Neural cell (in vitro differentiated cells): ENCODE measurements around the gene SS18L1. TPM values are rescaled to one million over a fixed set of nuclear protein-coding genes. Genes with fewer than 3 reads are reported as not detected.

Experiments used
- H2AFZ ChIP-seq: fragments of 200-600, 300-800 bp; sonication (generic), shearing (Covaris generic); 2 replicates; pipeline ENCODE4 v1.6.0; 2014; ENCODE audit warnings: low read depth, mild to moderate bottlenecking, antibody characterized with exemption, low read length, moderate library complexity
- H3F3A ChIP-seq: fragments of 200-600 bp; shearing (Covaris generic); 2 replicates; pipeline ENCODE4 v1.6.1; 2016; ENCODE audit warnings: mild to moderate bottlenecking, moderate library complexity, mixed read lengths, antibody characterized with exemption, low read length; ENCODE audit not compliant: insufficient read depth, poor library complexity, severe bottlenecking
- H3K27ac ChIP-seq: fragments of 200-600, 300-800 bp; sonication (generic), shearing (Covaris generic); 2 replicates; pipeline ENCODE4 v1.5.1; 2014; ENCODE audit warnings: mild to moderate bottlenecking, low read length, moderate library complexity
- H3K27me3 ChIP-seq: fragments of 300-800, 200-600 bp; sonication (generic), shearing (Covaris generic); 2 replicates; pipeline ENCODE4 v1.6.0; 2014; ENCODE audit warnings: mild to moderate bottlenecking, low read depth, low read length, moderate library complexity; ENCODE audit not compliant: insufficient read depth
- H3K36me3 ChIP-seq: fragments of 300-800, 200-600 bp; sonication (generic), shearing (Covaris generic); 2 replicates; pipeline ENCODE4 v1.5.1; 2014; ENCODE audit warnings: mild to moderate bottlenecking, antibody characterized with exemption, low read length, moderate library complexity; ENCODE audit not compliant: insufficient read depth
- H3K4me2 ChIP-seq: fragments of 300-800, 200-600 bp; sonication (generic), shearing (Covaris generic); 2 replicates; pipeline ENCODE4 v1.6.0; 2014; ENCODE audit warnings: mild to moderate bottlenecking, low read length
- H3K4me3 ChIP-seq: fragments of 300-800, 200-600 bp; sonication (generic), shearing (Covaris generic); 2 replicates; pipeline ENCODE4 v1.5.1; 2014; ENCODE audit warnings: mild to moderate bottlenecking, low read length, moderate library complexity
- H3K79me2 ChIP-seq: fragments of 200-600 bp; shearing (Covaris generic); replicated peaks from 2 replicates; pipeline ENCODE4 v1.6.0; 2014; ENCODE audit warnings: mild to moderate bottlenecking, low read length, moderate library complexity; ENCODE audit not compliant: insufficient read depth
- H3K9ac ChIP-seq: fragments of 300-800, 200-600 bp; sonication (generic), shearing (Covaris generic); 2 replicates; pipeline ENCODE4 v1.6.1; 2016; ENCODE audit warnings: mild to moderate bottlenecking, low read length, mixed read lengths
- H3K9me2 ChIP-seq: fragments of 200-600 bp; shearing (Covaris generic); 2 replicates; pipeline ENCODE4 v1.6.1; 2016; ENCODE audit warnings: mild to moderate bottlenecking, low read length, mixed read lengths; ENCODE audit not compliant: insufficient read depth
- H3K9me3 ChIP-seq: fragments of 200-600, 300-800 bp; sonication (generic), shearing (Covaris generic); 2 replicates; pipeline ENCODE4 v1.6.1; 2016; ENCODE audit warnings: mild to moderate bottlenecking, mixed run types, low read length, moderate library complexity, mixed read lengths
- H4K20me1 ChIP-seq: fragments of 200-600 bp; shearing (Covaris generic); 2 replicates; pipeline ENCODE4 v1.6.1; 2016; ENCODE audit warnings: mild to moderate bottlenecking, mixed run types; ENCODE audit not compliant: insufficient read depth
- CTCF ChIP-seq: fragments of 450-650 bp; IDR thresholded peaks from 2 replicates; pipeline ENCODE4 v1.5.1; 2014; ENCODE audit warnings: antibody characterized with exemption, mild to moderate bottlenecking, moderate library complexity; ENCODE audit not compliant: poor library complexity, severe bottlenecking
- EP300 ChIP-seq: fragments of 450-650 bp; conservative IDR thresholded peaks from 2 replicates; pipeline ENCODE4 v1.6.1; 2014; ENCODE audit warnings: antibody characterized with exemption, mild to moderate bottlenecking, moderate library complexity; ENCODE audit not compliant: poor library complexity, severe bottlenecking
- EZH2 ChIP-seq: fragments of 200-600, 300-800 bp; shearing (Covaris generic), sonication (generic); IDR thresholded peaks from 2 replicates; pipeline ENCODE4 v1.6.1; 2014; ENCODE audit warnings: antibody characterized with exemption, low read length, borderline replicate concordance, mild to moderate bottlenecking; ENCODE audit not compliant: insufficient read depth, poor library complexity, severe bottlenecking
- MXI1 ChIP-seq: fragments of 450-650 bp; conservative IDR thresholded peaks from 2 replicates; pipeline ENCODE4 v1.6.1; 2014; ENCODE audit warnings: antibody characterized with exemption, mild to moderate bottlenecking; ENCODE audit not compliant: poor library complexity, severe bottlenecking
- POLR2AphosphoS5 ChIP-seq: IDR thresholded peaks from 2 replicates; pipeline ENCODE4 v1.6.1; 2012
- RAD21 ChIP-seq: fragments of 450-650 bp; conservative IDR thresholded peaks from 2 replicates; pipeline ENCODE4 v1.6.1; 2014; ENCODE audit warnings: antibody characterized with exemption, mild to moderate bottlenecking, moderate library complexity
- SMC3 ChIP-seq: fragments of 450-650 bp; conservative IDR thresholded peaks from 2 replicates; pipeline ENCODE4 v1.6.1; 2014; ENCODE audit warnings: antibody characterized with exemption, mild to moderate bottlenecking, moderate library complexity; ENCODE audit not compliant: poor library complexity
- TAF1 ChIP-seq: IDR thresholded peaks from 2 replicates; pipeline ENCODE4 v1.6.1; 2012; ENCODE audit warnings: low read depth
- polyA plus RNA-seq: library from polyadenylated mRNA; depleted of rRNA; stranded (reverse); fragments of >200 nt; gene quantifications from 2 replicates; pipeline ENCODE4 v1.2.3, GENCODE V29; 2014
- TF ChIP-seq, protein P1 (sequence below): IDR thresholded peaks from 2 replicates; pipeline ENCODE4 v1.6.1; 2012; ENCODE audit warnings: borderline replicate concordance

Gene SS18L1
- polyA plus RNA-seq, 1 donor from 2014 or later: 117 TPM

GRCh38 chr20:62201173-62202082, 57.9 kb downstream of the SS18L1 start:
- H2AFZ ChIP-seq: no peak overlapping the region
- no peaks in the 10 kb centered on the region for H3F3A ChIP-seq
- H3K27ac ChIP-seq: no peak overlapping the region
- no peaks in the 10 kb centered on the region for H3K79me2 ChIP-seq
- H3K4me3 ChIP-seq: no peak overlapping the region
- TF ChIP-seq POLR2AphosphoS5 (no peak), EZH2 (no peak), TAF1 (no peak), EP300 (no peak), SMC3 (no peak), RAD21 (no peak), MXI1 (no peak), CTCF (no peak)
- TF ChIP-seq, protein P1, sequence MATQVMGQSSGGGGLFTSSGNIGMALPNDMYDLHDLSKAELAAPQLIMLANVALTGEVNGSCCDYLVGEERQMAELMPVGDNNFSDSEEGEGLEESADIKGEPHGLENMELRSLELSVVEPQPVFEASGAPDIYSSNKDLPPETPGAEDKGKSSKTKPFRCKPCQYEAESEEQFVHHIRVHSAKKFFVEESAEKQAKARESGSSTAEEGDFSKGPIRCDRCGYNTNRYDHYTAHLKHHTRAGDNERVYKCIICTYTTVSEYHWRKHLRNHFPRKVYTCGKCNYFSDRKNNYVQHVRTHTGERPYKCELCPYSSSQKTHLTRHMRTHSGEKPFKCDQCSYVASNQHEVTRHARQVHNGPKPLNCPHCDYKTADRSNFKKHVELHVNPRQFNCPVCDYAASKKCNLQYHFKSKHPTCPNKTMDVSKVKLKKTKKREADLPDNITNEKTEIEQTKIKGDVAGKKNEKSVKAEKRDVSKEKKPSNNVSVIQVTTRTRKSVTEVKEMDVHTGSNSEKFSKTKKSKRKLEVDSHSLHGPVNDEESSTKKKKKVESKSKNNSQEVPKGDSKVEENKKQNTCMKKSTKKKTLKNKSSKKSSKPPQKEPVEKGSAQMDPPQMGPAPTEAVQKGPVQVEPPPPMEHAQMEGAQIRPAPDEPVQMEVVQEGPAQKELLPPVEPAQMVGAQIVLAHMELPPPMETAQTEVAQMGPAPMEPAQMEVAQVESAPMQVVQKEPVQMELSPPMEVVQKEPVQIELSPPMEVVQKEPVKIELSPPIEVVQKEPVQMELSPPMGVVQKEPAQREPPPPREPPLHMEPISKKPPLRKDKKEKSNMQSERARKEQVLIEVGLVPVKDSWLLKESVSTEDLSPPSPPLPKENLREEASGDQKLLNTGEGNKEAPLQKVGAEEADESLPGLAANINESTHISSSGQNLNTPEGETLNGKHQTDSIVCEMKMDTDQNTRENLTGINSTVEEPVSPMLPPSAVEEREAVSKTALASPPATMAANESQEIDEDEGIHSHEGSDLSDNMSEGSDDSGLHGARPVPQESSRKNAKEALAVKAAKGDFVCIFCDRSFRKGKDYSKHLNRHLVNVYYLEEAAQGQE: no peak
- no peaks in the 10 kb centered on the region for H3K36me3 ChIP-seq
- no peaks in the 10 kb centered on the region for H3K9me3 ChIP-seq
- H3K9me2 ChIP-seq: no peaks in the 10 kb centered on the region
- no peak overlapping the region for H3K4me2 ChIP-seq
- no peak overlapping the region for H3K9ac ChIP-seq
- H4K20me1 ChIP-seq: no peaks in the 10 kb centered on the region
- H3K27me3 ChIP-seq: no peaks in the 10 kb centered on the region

- Histone ChIP-seq H4K20me1 (no peaks in the 10 kb centered on the region), H3K27ac (no peak overlapping the region), H3K4me3 (no peak overlapping the region), H3K4me2 (no peak overlapping the region), H3K27me3 (no peaks in the 10 kb centered on the region), H3K36me3 (no peaks in the 10 kb centered on the region), H3K9me2 (no peaks in the 10 kb centered on the region), H3F3A (no peaks in the 10 kb centered on the region), H2AFZ (no peak overlapping the region), H3K79me2 (no peaks in the 10 kb centered on the region), H3K9ac (no peak overlapping the region), H3K9me3 (no peaks in the 10 kb centered on the region)
- TF ChIP-seq EP300 (no peak), SMC3 (no peak), EZH2 (no peak), MXI1 (no peak), CTCF (no peak), RAD21 (no peak), TAF1 (no peak), POLR2AphosphoS5 (no peak)
- TF ChIP-seq, protein P1: no peak
These were observed 58.5 kb downstream of the SS18L1 start for GRCh38 chr20:62202083-62202395.
